HepG2 (cell line): ENCODE results near the gene CHMP4B. TPM values are rescaled to one million over a fixed set of nuclear protein-coding genes. Genes with fewer than 3 reads are reported as not detected.

Experiments
- ATAC-seq: fragments of 200-7000 bp; cut with Tn5 transposase; 3 replicates; pipeline ENCODE4 v1.9.1; 2020; ENCODE audit warnings: mild to moderate bottlenecking, moderate library complexity
- BruUV-seq: library from RNA; stranded (reverse); fragments of 400-500 nt; replicated peaks from 2 replicates; lab custom pipeline; 2021; lab: Mats Ljungman, UMichigan
- CTCF ChIA-PET: fragments of 300-600 bp; formaldehyde crosslinking; extraction: SDS; loops from one replicate; lab custom pipeline; 2021; ENCODE audit warnings: low total read pairs, inconsistent platforms, low intra/inter-chr PET ratio; lab: Yijun Ruan, JAX
- POLR2A ChIA-PET: fragments of 350-600 bp; sonication (Branson Sonifier 250); formaldehyde crosslinking; loops from one replicate; lab custom pipeline; 2020; ENCODE audit warnings: antibody characterized with exemption, inconsistent platforms; lab: Yijun Ruan, JAX
- DNase-seq: peaks from one replicate; pipeline ENCODE4 v3.0.0-alpha.2; 2015; ENCODE audit warnings: low spot score
- FAIRE-seq: peaks from 3 replicates; lab custom pipeline; 2011; peaks lifted over from hg19 to GRCh38; lab: Jason Lieb, UNC
- H2AFZ ChIP-seq: one replicate; pipeline ENCODE4 v1.6.1; 2011; ENCODE audit warnings: low read length, inconsistent platforms
- H3K27ac ChIP-seq: fragments of 300-600 bp; 3 replicates; pipeline ENCODE4 v1.8.0; 2011; ENCODE audit warnings: mixed run types, mild to moderate bottlenecking, mixed read lengths, low read length, inconsistent platforms; ENCODE audit not compliant: insufficient read depth; ENCODE audit errors: extremely low read length
- H3K27me3 ChIP-seq, 2 experiments: fragments of 200-600 bp in 1 of 2; 2 replicates in 1 of 2; 3 replicates in 1 of 2; pipeline versions ENCODE4 v1.6.0 to v1.8.0; 2011; ENCODE audit warnings: low read length in 2 of 2, mild to moderate bottlenecking in 2 of 2, moderate library complexity in 2 of 2, inconsistent platforms in 1 of 2; ENCODE audit not compliant: insufficient read depth in 2 of 2, control insufficient read depth in 1 of 2
- H3K36me3 ChIP-seq, 2 experiments: fragments of 200-600 bp in 1 of 2; replicated peaks in 1 of 2; 2 replicates in 1 of 2; 3 replicates in 1 of 2; pipeline versions ENCODE4 v1.5.1 to v1.8.0; 2011; ENCODE audit warnings: low read length in 2 of 2, inconsistent platforms in 1 of 2; ENCODE audit not compliant: insufficient read depth in 2 of 2, control insufficient read depth in 1 of 2
- H3K4me1 ChIP-seq: 2 replicates; pipeline ENCODE4 v1.5.1; 2012; ENCODE audit warnings: low read length, inconsistent platforms; ENCODE audit not compliant: insufficient read depth
- H3K4me2 ChIP-seq: 2 replicates; pipeline ENCODE4 v1.6.0; 2011; ENCODE audit warnings: low read depth, low read length, inconsistent platforms
- H3K4me3 ChIP-seq, 3 experiments: fragments of 200-600 bp in 1 of 3; sonication (generic), shearing (Covaris generic) in 1 of 3; replicated peaks in 1 of 3; 2 replicates each; pipeline ENCODE4 v1.5.1; 2011 to 2016; ENCODE audit warnings: low read length in 3 of 3, inconsistent platforms in 2 of 3, low read depth in 2 of 3, mild to moderate bottlenecking in 2 of 3, control low read depth in 1 of 3, mixed read lengths in 1 of 3; ENCODE audit not compliant: insufficient read depth in 1 of 3
- H3K79me2 ChIP-seq: one replicate; pipeline ENCODE4 v1.6.1; 2011; ENCODE audit warnings: low read length, inconsistent platforms; ENCODE audit not compliant: insufficient read depth
- H3K9ac ChIP-seq: 2 replicates; pipeline ENCODE4 v1.6.0; 2011; ENCODE audit warnings: mild to moderate bottlenecking, low read depth, low read length, inconsistent platforms; ENCODE audit not compliant: insufficient read depth
- H3K9me3 ChIP-seq: 2 replicates; pipeline ENCODE4 v1.5.1; 2012; ENCODE audit warnings: mild to moderate bottlenecking, low read length
- H4K20me1 ChIP-seq: 2 replicates; pipeline ENCODE4 v1.6.0; 2011; ENCODE audit warnings: inconsistent platforms, mild to moderate bottlenecking, low read length, moderate library complexity; ENCODE audit not compliant: insufficient read depth
- ATAD3A ChIP-seq: sonication (generic); formaldehyde crosslinking; IDR thresholded peaks from 2 replicates; pipeline ENCODE4 v1.4.0; 2020; ENCODE audit warnings: missing genetic modification reagents
- DMAP1 ChIP-seq: IDR thresholded peaks from 2 replicates; pipeline ENCODE4 v1.6.1; 2016
- HNRNPL ChIP-seq: fragments of 200-400 bp; formaldehyde crosslinking; IDR thresholded peaks from 2 replicates; pipeline ENCODE4 v1.6.1; 2017; ENCODE audit warnings: mild to moderate bottlenecking, low read depth, low read length
- IKZF4 ChIP-seq: sonication (generic); formaldehyde crosslinking; IDR thresholded peaks from 2 replicates; pipeline ENCODE4 v1.5.1; 2020; ENCODE audit warnings: borderline replicate concordance, mild to moderate bottlenecking, low read depth, missing genetic modification reagents; ENCODE audit errors: not compliant biosample characterization
- MIXL1 ChIP-seq: IDR thresholded peaks from 2 replicates; pipeline ENCODE4 v1.6.1; 2016
- NFKB2 ChIP-seq: sonication (generic); formaldehyde crosslinking; IDR thresholded peaks from 2 replicates; pipeline ENCODE4 v1.4.0; 2020; ENCODE audit warnings: missing genetic modification reagents, borderline replicate concordance
- NPAS2 ChIP-seq: sonication (generic); formaldehyde crosslinking; IDR thresholded peaks from 2 replicates; pipeline ENCODE4 v1.8.0; 2022; ENCODE audit warnings: mild to moderate bottlenecking, missing genetic modification reagents, borderline replicate concordance
- SNAPC2 ChIP-seq: sonication (generic); formaldehyde crosslinking; IDR thresholded peaks from 2 replicates; pipeline ENCODE4 v1.8.1; 2022; ENCODE audit warnings: mild to moderate bottlenecking, missing genetic modification reagents
- SNRNP70 ChIP-seq: fragments of 200-400 bp; formaldehyde crosslinking; IDR thresholded peaks from 2 replicates; pipeline ENCODE4 v1.6.1; 2017; ENCODE audit warnings: mild to moderate bottlenecking, low read depth, low read length, moderate library complexity
- ZFP36 ChIP-seq: fragments of 150-350 bp; IDR thresholded peaks from 2 replicates; pipeline ENCODE4 v1.6.1; 2018; ENCODE audit warnings: borderline replicate concordance, low read length, low read depth; ENCODE audit not compliant: partially characterized antibody
- ZNF263 ChIP-seq: sonication (generic); formaldehyde crosslinking; IDR thresholded peaks from 2 replicates; pipeline ENCODE4 v1.4.0; 2020; ENCODE audit warnings: missing genetic modification reagents
- ZNF280B ChIP-seq: sonication (generic); formaldehyde crosslinking; IDR thresholded peaks from 2 replicates; pipeline ENCODE4 v1.5.0; 2020; ENCODE audit warnings: missing genetic modification reagents, mild to moderate bottlenecking, borderline replicate concordance
- ZSCAN21 ChIP-seq: sonication (generic); formaldehyde crosslinking; IDR thresholded peaks from 2 replicates; pipeline ENCODE4 v1.8.0; 2022; ENCODE audit warnings: mild to moderate bottlenecking, missing genetic modification reagents, moderate library complexity, borderline replicate concordance
- WGBS: methylation state at CpG from one replicate; pipeline ENCODE4 v1.1.6; 2017; ENCODE audit warnings: low lambda C conversion rate; 5-methylcytosine and 5-hydroxymethylcytosine counted together
- in situ Hi-C: cut with HindIII; loops from 2 replicates; pipeline ENCODE4 v1.10.0; 2017; ENCODE audit warnings: low pct_unique_long_range_greater_than_20kb; ENCODE audit not compliant: extremely low pct_ligation_motif_present
- intact Hi-C: fragments of 100-400 bp; cut with micrococcal nuclease; formaldehyde crosslinking; loops from one replicate; pipeline ENCODE4 v1.10.0; 2022; ENCODE audit not compliant: unreplicated experiment
- polyA plus RNA-seq, 8 experiments: library from polyadenylated mRNA; depleted of rRNA in 3 of 8; stranded (reverse) in 7 of 8; unstranded in 1 of 8; fragments of >200 nt; fragmentation: Illumina TruSeq in 4 of 8; extraction: Trizol in 4 of 8; gene quantifications; 2 replicates each; pipeline versions ENCODE4 v1.2.1 to v1.2.3, GENCODE V29; 2011 to 2016; ENCODE audit warnings: low read depth in 4 of 8, missing spikeins in 1 of 8, mixed read lengths in 1 of 8; ENCODE audit not compliant: insufficient read depth in 1 of 8
- total RNA-seq, 5 experiments: library from RNA; depleted of rRNA; stranded (reverse); fragments of >200 nt; fragmentation: Illumina TruSeq; extraction: Trizol; gene quantifications; 2 replicates each; pipeline ENCODE4 v1.2.3, GENCODE V29; 2016; ENCODE audit warnings: low read depth in 1 of 5
- TF ChIP-seq, protein P1 (sequence below): sonication (generic); formaldehyde crosslinking; IDR thresholded peaks from 2 replicates; pipeline ENCODE4 v1.4.0; 2020; ENCODE audit warnings: missing genetic modification reagents; ENCODE audit errors: not compliant biosample characterization
- TF ChIP-seq, protein P2 (sequence below): sonication (generic); formaldehyde crosslinking; IDR thresholded peaks from 2 replicates; pipeline ENCODE4 v1.5.0; 2020; ENCODE audit warnings: mild to moderate bottlenecking, missing genetic modification reagents, moderate library complexity

Gene CHMP4B
- total and polyA plus RNA-seq, 2 of the 13 experiments (the other 11 are each of a cell fraction or from before 2014, with no cell fraction given), result 40.1 to 45.6 TPM

DNA sequence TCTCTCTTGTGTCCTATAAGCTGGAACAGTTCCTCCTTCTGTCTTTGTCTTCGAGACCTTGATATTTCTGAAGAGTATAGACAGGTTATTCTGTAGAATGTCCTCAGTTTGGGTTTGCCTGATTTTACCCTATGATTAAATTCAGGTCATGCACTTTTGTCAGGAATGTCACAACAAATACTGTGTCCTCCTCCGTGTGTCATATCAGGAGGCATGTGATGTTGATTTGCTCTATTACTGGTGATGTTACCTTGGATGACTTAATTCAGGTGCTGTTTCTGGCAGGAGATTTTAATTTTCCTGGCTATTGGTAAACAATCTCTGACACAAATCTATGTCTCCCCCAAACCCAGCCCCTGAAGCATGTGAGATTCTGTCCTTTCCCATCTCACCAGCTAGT, 33.3 kb upstream of the CHMP4B start (continued):
- TF ChIP-seq, protein P1, sequence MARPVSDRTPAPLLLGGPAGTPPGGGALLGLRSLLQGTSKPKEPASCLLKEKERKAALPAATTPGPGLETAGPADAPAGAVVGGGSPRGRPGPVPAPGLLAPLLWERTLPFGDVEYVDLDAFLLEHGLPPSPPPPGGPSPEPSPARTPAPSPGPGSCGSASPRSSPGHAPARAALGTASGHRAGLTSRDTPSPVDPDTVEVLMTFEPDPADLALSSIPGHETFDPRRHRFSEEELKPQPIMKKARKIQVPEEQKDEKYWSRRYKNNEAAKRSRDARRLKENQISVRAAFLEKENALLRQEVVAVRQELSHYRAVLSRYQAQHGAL, result no peak
- no peak for TF ChIP-seq ATAD3A
- no peak for TF ChIP-seq SNRNP70
- no peak for TF ChIP-seq NFKB2 (CRISPR knock-in tag)
- TF ChIP-seq IKZF4 (CRISPR knock-in tag), result no peak
- no peak for TF ChIP-seq SNAPC2 (CRISPR knock-in tag)
- no peak for TF ChIP-seq HNRNPL
- no peak for TF ChIP-seq ZNF263 (CRISPR knock-in tag)
- no peak for TF ChIP-seq ZFP36
- TF ChIP-seq ZSCAN21, result no peak
- no peak for TF ChIP-seq DMAP1 (CRISPR knock-in tag)
- no peak for TF ChIP-seq MIXL1 (CRISPR knock-in tag)
- no peak for TF ChIP-seq ZNF280B (CRISPR knock-in tag)
- TF ChIP-seq, all 625 proteins: peak for 0

- no peak for FAIRE-seq
- CTCF ChIA-PET, result no interaction called here
These were observed 30.0 kb upstream of the CHMP4B start for GRCh38 chr20:33781133-33781532.

More at GRCh38 chr20:33781133-33781532, 30.0 kb upstream of the CHMP4B start:
- H3K4me3 ChIP-seq, result no peak overlapping the region
- no peak overlapping the region for H3K9ac ChIP-seq
- no peak for DNase-seq
- BruUV-seq, result no TSS peak
- H2AFZ ChIP-seq, result no peak overlapping the region
- no peaks in the 10 kb centered on the region for H3K9me3 ChIP-seq
- in situ Hi-C loops (no loop called here), intact Hi-C loops (no loop called here)
- H3K36me3 ChIP-seq, result no peaks in the 10 kb centered on the region
- no peak for ATAC-seq
- 96% methylated on average over 4 of the region's 4 CpGs for WGBS
- peaks cover 17% of the 10 kb centered on the region for H3K4me1 ChIP-seq
- no peaks in the 10 kb centered on the region for H3K27me3 ChIP-seq
- no peak overlapping the region for H3K4me2 ChIP-seq
- H3K27ac ChIP-seq, result no peak overlapping the region
- POLR2A ChIA-PET, result no interaction called here
- no peaks in the 10 kb centered on the region for H3K79me2 ChIP-seq
- H4K20me1 ChIP-seq, result no peaks in the 10 kb centered on the region
- no peak for TF ChIP-seq NPAS2 (CRISPR knock-in tag)
- TF ChIP-seq, protein P2, sequence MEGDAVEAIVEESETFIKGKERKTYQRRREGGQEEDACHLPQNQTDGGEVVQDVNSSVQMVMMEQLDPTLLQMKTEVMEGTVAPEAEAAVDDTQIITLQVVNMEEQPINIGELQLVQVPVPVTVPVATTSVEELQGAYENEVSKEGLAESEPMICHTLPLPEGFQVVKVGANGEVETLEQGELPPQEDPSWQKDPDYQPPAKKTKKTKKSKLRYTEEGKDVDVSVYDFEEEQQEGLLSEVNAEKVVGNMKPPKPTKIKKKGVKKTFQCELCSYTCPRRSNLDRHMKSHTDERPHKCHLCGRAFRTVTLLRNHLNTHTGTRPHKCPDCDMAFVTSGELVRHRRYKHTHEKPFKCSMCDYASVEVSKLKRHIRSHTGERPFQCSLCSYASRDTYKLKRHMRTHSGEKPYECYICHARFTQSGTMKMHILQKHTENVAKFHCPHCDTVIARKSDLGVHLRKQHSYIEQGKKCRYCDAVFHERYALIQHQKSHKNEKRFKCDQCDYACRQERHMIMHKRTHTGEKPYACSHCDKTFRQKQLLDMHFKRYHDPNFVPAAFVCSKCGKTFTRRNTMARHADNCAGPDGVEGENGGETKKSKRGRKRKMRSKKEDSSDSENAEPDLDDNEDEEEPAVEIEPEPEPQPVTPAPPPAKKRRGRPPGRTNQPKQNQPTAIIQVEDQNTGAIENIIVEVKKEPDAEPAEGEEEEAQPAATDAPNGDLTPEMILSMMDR (CRISPR knock-in tag), result peak; percentile 35; the same call in 1 of the 2 replicates
